HCT116 (cell line): ENCODE measurements around the gene SUN2. TPM values are rescaled to one million over a fixed set of nuclear protein-coding genes. Genes with fewer than 3 reads are reported as not detected.

Source experiments
- ATAC-seq: fragments of 200-7000 bp; cut with Tn5 transposase; 2 replicates; pipeline ENCODE4 v1.9.1; 2020; ENCODE audit warnings: mild to moderate bottlenecking, moderate library complexity
- BruUV-seq: library from RNA; stranded (reverse); fragments of 400-500 nt; replicated peaks from 2 replicates; lab custom pipeline; 2021; lab: Mats Ljungman, UMichigan
- CTCF ChIA-PET: fragments of 300-600 bp; sonication (Branson Sonifier 250); formaldehyde crosslinking; loops from one replicate; lab custom pipeline; 2021; ENCODE audit warnings: antibody characterized with exemption; lab: Charles Lee
- POLR2A ChIA-PET: fragments of 300-600, 350-600 bp; sonication (Branson Sonifier 250); formaldehyde crosslinking; loops from one replicate; lab custom pipeline; 2021; ENCODE audit warnings: antibody characterized with exemption; lab: Charles Lee
- RAD21 ChIA-PET, 2 experiments: fragments of 300-600 bp; sonication (Branson Sonifier 250); formaldehyde crosslinking; loops; one replicate each; lab custom pipeline; 2023; ENCODE audit warnings: low total read pairs in 2 of 2; ENCODE audit not compliant: uncharacterized antibody in 2 of 2, unreplicated experiment in 2 of 2, low non-redundant PET in 1 of 2; lab: Charles Lee
- DNase-seq: peaks from one replicate; pipeline ENCODE4 v3.0.0-alpha.2; 2010; ENCODE audit warnings: low read depth, low spot score
- H2AFZ ChIP-seq: fragments of 200-600 bp; shearing (Covaris generic), sonication (generic); 2 replicates; pipeline ENCODE4 v1.6.1; 2017; ENCODE audit warnings: low read depth, mixed run types, mixed read lengths, antibody characterized with exemption, low read length; ENCODE audit not compliant: poor library complexity, severe bottlenecking
- H3K27ac ChIP-seq: 2 replicates; pipeline ENCODE4 v1.5.1; 2012; ENCODE audit warnings: low read depth, low read length
- H3K27me3 ChIP-seq: fragments of 200-600 bp; sonication (generic); 2 replicates; pipeline ENCODE4 v1.6.1; 2016; ENCODE audit warnings: mixed run types, low read length, mixed read lengths; ENCODE audit not compliant: insufficient read depth
- H3K36me3 ChIP-seq, 2 experiments: fragments of 200-500 bp in 1 of 2; fragments of 200-600 bp in 1 of 2; sonication (Bioruptor generic) in 1 of 2; sonication (generic) in 1 of 2; 2 replicates each; pipeline versions ENCODE4 v1.5.1 to v1.6.1; 2014 to 2016; ENCODE audit warnings: low read length in 2 of 2, inconsistent platforms in 1 of 2, mixed read lengths in 1 of 2, mixed run types in 1 of 2; ENCODE audit not compliant: insufficient read depth in 2 of 2, control insufficient read depth in 1 of 2
- H3K4me1 ChIP-seq, 2 experiments: fragments of 200-600 bp in 1 of 2; sonication (generic) in 1 of 2; 2 replicates each; pipeline versions ENCODE4 v1.5.1 to v1.6.1; 2012 to 2017; ENCODE audit warnings: low read length in 2 of 2, inconsistent platforms in 1 of 2, mild to moderate bottlenecking in 1 of 2, mixed read lengths in 1 of 2, mixed run types in 1 of 2, moderate library complexity in 1 of 2; ENCODE audit not compliant: insufficient read depth in 2 of 2, control insufficient read depth in 1 of 2
- H3K4me2 ChIP-seq: fragments of 200-600 bp; sonication (generic); 2 replicates; pipeline ENCODE4 v1.6.1; 2017; ENCODE audit warnings: mixed run types, low read length, mixed read lengths
- H3K4me3 ChIP-seq, 2 experiments: fragments of 200-600 bp in 1 of 2; sonication (generic) in 1 of 2; replicated peaks in 1 of 2; 2 replicates each; pipeline ENCODE4 v1.5.1; 2011 to 2016; ENCODE audit warnings: low read length in 2 of 2, control low read depth in 1 of 2, low read depth in 1 of 2, mild to moderate bottlenecking in 1 of 2, mixed read lengths in 1 of 2, mixed run types in 1 of 2
- H3K79me2 ChIP-seq: fragments of 200-600 bp; sonication (generic); 2 replicates; pipeline ENCODE4 v1.6.1; 2017; ENCODE audit warnings: mild to moderate bottlenecking, mixed run types, low read length, moderate library complexity, mixed read lengths; ENCODE audit not compliant: insufficient read depth
- H3K9ac ChIP-seq: fragments of 200-600 bp; sonication (generic); 2 replicates; pipeline ENCODE4 v1.6.1; 2016; ENCODE audit warnings: low read length, mixed read lengths
- H3K9me2 ChIP-seq: fragments of 200-600 bp; sonication (generic), shearing (Covaris generic); 2 replicates; pipeline ENCODE4 v1.6.1; 2017; ENCODE audit warnings: mixed run types, mild to moderate bottlenecking, moderate library complexity; ENCODE audit not compliant: insufficient read depth
- H3K9me3 ChIP-seq, 2 experiments: fragments of 200-500 bp in 1 of 2; fragments of 200-600 bp in 1 of 2; sonication (Bioruptor generic) in 1 of 2; sonication (generic) in 1 of 2; 2 replicates each; pipeline ENCODE4 v1.6.1; 2014 to 2017; ENCODE audit warnings: low read length in 2 of 2, mixed read lengths in 2 of 2, inconsistent platforms in 1 of 2, low read depth in 1 of 2, mild to moderate bottlenecking in 1 of 2, mixed run types in 1 of 2, moderate library complexity in 1 of 2; ENCODE audit not compliant: control insufficient read depth in 1 of 2, insufficient read depth in 1 of 2
- H4K20me1 ChIP-seq: fragments of 200-600 bp; sonication (generic), shearing (Covaris generic); 2 replicates; pipeline ENCODE4 v1.6.1; 2017; ENCODE audit warnings: mixed run types, mild to moderate bottlenecking, moderate library complexity; ENCODE audit not compliant: insufficient read depth
- EZH2phosphoT487 ChIP-seq: fragments of 200-600 bp; IDR thresholded peaks from 2 replicates; pipeline ENCODE4 v1.6.1; 2018; ENCODE audit warnings: antibody characterized with exemption, borderline replicate concordance
- FOSL1 ChIP-seq: IDR thresholded peaks from 2 replicates; pipeline ENCODE4 v1.6.1; 2012; ENCODE audit warnings: low read depth
- JUND ChIP-seq: IDR thresholded peaks from 2 replicates; pipeline ENCODE4 v1.6.1; 2012
- POLR2AphosphoS5 ChIP-seq: IDR thresholded peaks from 2 replicates; pipeline ENCODE4 v1.6.1; 2011; ENCODE audit warnings: mild to moderate bottlenecking, low read depth, low read length, moderate library complexity
- REST ChIP-seq: IDR thresholded peaks from 2 replicates; pipeline ENCODE4 v1.6.1; 2012; ENCODE audit warnings: low read depth
- SIN3A ChIP-seq: IDR thresholded peaks from 2 replicates; pipeline ENCODE4 v1.6.1; 2012; ENCODE audit warnings: low read depth
- SP1 ChIP-seq: IDR thresholded peaks from 2 replicates; pipeline ENCODE4 v1.6.1; 2012; ENCODE audit warnings: low read depth
- YY1 ChIP-seq: IDR thresholded peaks from 2 replicates; pipeline ENCODE4 v1.6.1; 2011; ENCODE audit warnings: low read length, low read depth, moderate library complexity, mild to moderate bottlenecking; ENCODE audit not compliant: insufficient replicate concordance; ENCODE audit errors: extremely low read depth
- ZBTB33 ChIP-seq: IDR thresholded peaks from 2 replicates; pipeline ENCODE4 v1.6.1; 2011; ENCODE audit warnings: mild to moderate bottlenecking, low read length, moderate library complexity; ENCODE audit not compliant: insufficient replicate concordance; ENCODE audit errors: extremely low read depth
- intact Hi-C: fragments of 100-400 bp; cut with micrococcal nuclease; formaldehyde crosslinking; loops from 2 replicates; pipeline ENCODE4 v1.10.0; 2022
- total RNA-seq: library from RNA; stranded (reverse); gene quantifications from one replicate; pipeline ENCODE4 v1.2.1, GENCODE V29; 2021; ENCODE audit not compliant: unreplicated experiment

The SUN2 gene
- total RNA-seq, 1 experiment from 2014 or later: 71.6 TPM

GRCh38 chr22:38696606-38697424 is 59.0 kb downstream of the SUN2 start:
- Histone ChIP-seq H3K4me3 (peak overlapping the region; percentile 11 to 26; a peak in 3 of 4 replicates), H3K27me3 (no peaks in the 10 kb centered on the region), H2AFZ (no peak overlapping the region), H4K20me1 (no peaks in the 10 kb centered on the region), H3K4me2 (peak overlapping the region; percentile 95), H3K36me3 (peaks cover 2 to 18% of the 10 kb centered on the region in 2 experiments; a peak in 2 of 4 replicates), H3K4me1 (peaks cover 32 to 62% of the 10 kb centered on the region in 2 experiments), H3K79me2 (peaks cover 85% of the 10 kb centered on the region), H3K27ac (peak overlapping the region; percentile 66), H3K9me2 (no peaks in the 10 kb centered on the region), H3K9ac (peak overlapping the region; percentile 50), H3K9me3 (no peaks in the 10 kb centered on the region)
- BruUV-seq: no TSS peak
- TF ChIP-seq SP1: peak; percentile 21
- TF ChIP-seq REST: no peak
- peak; percentile 62 for TF ChIP-seq JUND
- peak; percentile 46; the same call in 1 of the 2 replicates for TF ChIP-seq SIN3A
- no peak for TF ChIP-seq EZH2phosphoT487
- TF ChIP-seq YY1: peak; percentile 85
- no peak for TF ChIP-seq ZBTB33
- TF ChIP-seq POLR2AphosphoS5: peak; percentile 29; the same call in 1 of the 2 replicates
- peak; percentile 80 for TF ChIP-seq FOSL1
- intact Hi-C loops: no loop called here
- DNase-seq (peak; percentile 68), ATAC-seq (no peak)
- ChIA-PET POLR2A (interaction anchor here (1.3 to 4.0 kb wide), 3 partner anchors 9 to 14 kb away, joined by 3 to 26 read pairs (median 14); partner anchors contain the start of genes GTPBP1 and TOMM22), RAD21 (no interaction called here), CTCF (interaction anchor here (1.2 to 1.6 kb wide), 3 partner anchors 15 to 644 kb away, joined by 3 to 10 read pairs (median 4); partner anchors contain the start of gene TOMM22)
